RPMI7951 (cell line): ENCODE results near the gene SND1. TPM values are rescaled to one million over a fixed set of nuclear protein-coding genes. Genes with fewer than 3 reads are reported as not detected.

Experiments used
- DNase-seq: peaks from one replicate; pipeline ENCODE4 v3.0.0-alpha.2; 2012; ENCODE audit warnings: low read depth
- total RNA-seq: library from RNA; depleted of rRNA; stranded (reverse); fragments of >200 nt; shearing (Covaris generic); gene quantifications from 2 replicates; pipeline ENCODE4 v1.2.3, GENCODE V29; 2014

SND1 gene
- total RNA-seq, 1 experiment from 2014 or later: 148 TPM

- DNase-seq: no peak
These were observed 253.0 kb downstream of the SND1 start for GRCh38 chr7:127905021-127905420.

- DNase-seq: peak; percentile 75
These were observed 253.7 kb downstream of the SND1 start for GRCh38 chr7:127905491-127906330.

GRCh38 chr7:127907110-127908040, 255.4 kb downstream of the SND1 start:
- peak; percentile 55 for DNase-seq

GRCh38 chr7:127908430-127909258, 256.6 kb downstream of the SND1 start:
- no peak for DNase-seq

- DNase-seq: no peak
These were observed 257.6 kb downstream of the SND1 start for GRCh38 chr7:127909424-127910152.

GRCh38 chr7:127910670-127911069, 258.7 kb downstream of the SND1 start:
- DNase-seq: no peak

GRCh38 chr7:127911968-127912511, 260.0 kb downstream of the SND1 start:
- DNase-seq: no peak

- no peak for DNase-seq
These were observed 260.9 kb downstream of the SND1 start for GRCh38 chr7:127912901-127913300.

GRCh38 chr7:127913686-127914085, 261.7 kb downstream of the SND1 start:
- no peak for DNase-seq

- DNase-seq: no peak
These were observed 262.7 kb downstream of the SND1 start for GRCh38 chr7:127914693-127915092.

GRCh38 chr7:127916735-127917134, 264.7 kb downstream of the SND1 start:
- no peak for DNase-seq

- DNase-seq: no peak
These were observed 266.1 kb downstream of the SND1 start for GRCh38 chr7:127918130-127918529.

- no peak for DNase-seq
These were observed 268.9 kb downstream of the SND1 start for GRCh38 chr7:127920787-127921438.

- peak; percentile 48 for DNase-seq
These were observed 270.7 kb downstream of the SND1 start for GRCh38 chr7:127922656-127923055.

GRCh38 chr7:127924874-127925273, 272.9 kb downstream of the SND1 start:
- DNase-seq: no peak

GRCh38 chr7:127927348-127927696, 275.3 kb downstream of the SND1 start:
- DNase-seq: peak; percentile 15

GRCh38 chr7:127928222-127928621, 276.2 kb downstream of the SND1 start:
- no peak for DNase-seq

GRCh38 chr7:127928852-127929251, 276.9 kb downstream of the SND1 start:
- DNase-seq: no peak

- no peak for DNase-seq
These were observed 278.6 kb downstream of the SND1 start for GRCh38 chr7:127930341-127931328.
